Small intestine (tissue), 7 donors: Measurements from ENCODE around the gene PPDPF. TPM values are rescaled to one million over a fixed set of nuclear protein-coding genes. Genes with fewer than 3 reads are reported as not detected.

ENCODE experiments used
- DNase-seq, 2 donors: peaks; one replicate each; pipeline versions ENCODE4 v3.0.0 to v3.0.0-alpha.2; 2013
- FAIRE-seq: peaks from 2 replicates; lab custom pipeline; 2012; peaks lifted over from hg19 to GRCh38; lab: Jason Lieb, UNC
- H3K27ac ChIP-seq, 3 donors: one replicate each; pipeline ENCODE4 v1.5.1; 2013; ENCODE audit warnings: low read length in 2 of 3, mild to moderate bottlenecking in 2 of 3, control low read depth in 1 of 3, inconsistent platforms in 1 of 3, low read depth in 1 of 3, moderate library complexity in 1 of 3
- H3K27me3 ChIP-seq, 3 donors: one replicate each; pipeline ENCODE4 v1.6.1; 2013; ENCODE audit warnings: low read length in 3 of 3, inconsistent platforms in 1 of 3; ENCODE audit not compliant: control insufficient read depth in 3 of 3, insufficient read depth in 3 of 3
- H3K36me3 ChIP-seq, 3 donors: one replicate each; pipeline ENCODE4 v1.6.1; 2013; ENCODE audit warnings: low read length in 3 of 3, inconsistent platforms in 1 of 3, low read depth in 1 of 3, mild to moderate bottlenecking in 1 of 3, moderate library complexity in 1 of 3; ENCODE audit not compliant: control insufficient read depth in 3 of 3, insufficient read depth in 2 of 3
- H3K4me1 ChIP-seq, 3 donors: one replicate each; pipeline ENCODE4 v1.6.1; 2013; ENCODE audit warnings: low read length in 2 of 3, inconsistent platforms in 1 of 3, low read depth in 1 of 3, mild to moderate bottlenecking in 1 of 3, moderate library complexity in 1 of 3; ENCODE audit not compliant: control insufficient read depth in 3 of 3, insufficient read depth in 2 of 3
- H3K4me3 ChIP-seq, 3 donors: one replicate each; pipeline ENCODE4 v1.5.1; 2013; ENCODE audit warnings: low read length in 3 of 3, control low read depth in 1 of 3, inconsistent platforms in 1 of 3, low read depth in 1 of 3, mild to moderate bottlenecking in 1 of 3, moderate library complexity in 1 of 3
- H3K9me3 ChIP-seq, 2 donors: one replicate each; pipeline ENCODE4 v1.6.1; 2013; ENCODE audit warnings: low read depth in 1 of 2, low read length in 1 of 2; ENCODE audit not compliant: control insufficient read depth in 2 of 2, insufficient read depth in 1 of 2
- WGBS, 3 donors: extraction: QIAGEN DNeasy Blood & Tissue Kit; methylation state at CpG; one replicate each; pipeline ENCODE4 v1.1.7; 2013; 5-methylcytosine and 5-hydroxymethylcytosine counted together
- polyA plus RNA-seq, 4 donors: library from polyadenylated mRNA; stranded (reverse) in 3 of 4; unstranded in 1 of 4; fragments of 200-250 nt in 3 of 4; fragments of 120-200 nt in 1 of 4; gene quantifications; one replicate each; pipeline versions ENCODE4 v1.2.1 to v1.2.3, GENCODE V29; 2013
- donor health status: healthy with polysubstance abuse.
- donor health status: control.
- donor health status: control.
- donor health status: Bipolar disorder and iron deficiency.
- donor health status: healthy.

The PPDPF gene
- polyA plus RNA-seq, 4 donors: 273 to 356 (median 295) TPM

- Histone ChIP-seq H3K9me3 (no peaks in the 10 kb centered on the region), H3K4me3 (no peak within 1 kb of the TSS), H3K27ac (no peak within 1 kb of the TSS), H3K4me1 (peaks cover 0 to 25% (median 0%) of the 10 kb centered on the region in 3 donors), H3K27me3 (peaks cover 5 to 47% (median 8%) of the 10 kb centered on the region in 3 donors), H3K36me3 (no peaks in the 10 kb centered on the region)
- DNase-seq (no peak), FAIRE-seq (no peak)
- WGBS, 3 donors: 45 to 53% (median 47%) methylated on average over 31 to 35 of the region's 35 CpGs
These were observed 27.3 kb downstream of the PPDPF start, which contains the start of gene SRMS for GRCh38 chr20:63547725-63548480. Gene SRMS (minus strand): TSS chr20:63547749. CDS start chr20:63547463, 286 bp downstream.

GRCh38 chr20:63548542-63548941, 28.0 kb downstream of the PPDPF start:
- no peaks in the 10 kb centered on the region for H3K36me3 ChIP-seq
- FAIRE-seq (no peak), DNase-seq (no peak)
- H3K9me3 ChIP-seq: peaks cover 0 to 4% of the 10 kb centered on the region in 2 donors
- no peak overlapping the region for H3K27ac ChIP-seq
- 32 to 47% (median 45%) methylated on average over 10 to 11 of the region's 11 CpGs for WGBS, 3 donors
- peaks cover 0 to 25% (median 0%) of the 10 kb centered on the region in 3 donors for H3K4me1 ChIP-seq
- H3K27me3 ChIP-seq: peaks cover 5 to 47% (median 8%) of the 10 kb centered on the region in 3 donors
- no peak overlapping the region for H3K4me3 ChIP-seq

GRCh38 chr20:63549019-63549418, 28.5 kb downstream of the PPDPF start:
- DNase-seq: no peak
- H3K36me3 ChIP-seq: no peaks in the 10 kb centered on the region
- peaks cover 5 to 50% (median 8%) of the 10 kb centered on the region in 3 donors for H3K27me3 ChIP-seq
- peaks cover 0 to 4% of the 10 kb centered on the region in 2 donors for H3K9me3 ChIP-seq
- no peak overlapping the region for H3K27ac ChIP-seq
- FAIRE-seq: no peak
- 20 to 27% (median 22%) methylated on average over 6 to 12 of the region's 25 CpGs for WGBS, 3 donors
- H3K4me3 ChIP-seq: no peak overlapping the region
- H3K4me1 ChIP-seq: peaks cover 0 to 23% (median 0%) of the 10 kb centered on the region in 3 donors

- Histone ChIP-seq H3K4me3 (no peak overlapping the region), H3K36me3 (no peaks in the 10 kb centered on the region), H3K4me1 (peaks cover 0 to 22% (median 0%) of the 10 kb centered on the region in 3 donors), H3K9me3 (peaks cover 0 to 4% of the 10 kb centered on the region in 2 donors), H3K27ac (no peak overlapping the region), H3K27me3 (peaks cover 5 to 54% (median 8%) of the 10 kb centered on the region in 3 donors)
- FAIRE-seq (no peak), DNase-seq (no peak)
- WGBS, 3 donors: 61 to 81% (median 65%) methylated on average over 14 to 18 of the region's 18 CpGs
These were observed 29.2 kb downstream of the PPDPF start for GRCh38 chr20:63549679-63550282.

- WGBS, 3 donors: 45 to 58% (median 52%) methylated on average over 9 of the region's 9 CpGs
- DNase-seq (no peak), FAIRE-seq (no peak)
- Histone ChIP-seq H3K27ac (no peak overlapping the region), H3K4me3 (no peak overlapping the region), H3K4me1 (peaks cover 0 to 9% (median 0%) of the 10 kb centered on the region in 3 donors), H3K36me3 (no peaks in the 10 kb centered on the region), H3K27me3 (peaks cover 5 to 48% (median 8%) of the 10 kb centered on the region in 3 donors), H3K9me3 (peaks cover 0 to 4% of the 10 kb centered on the region in 2 donors)
These were observed 30.5 kb downstream of the PPDPF start for GRCh38 chr20:63551068-63551467.

- peaks cover 0 to 7% (median 0%) of the 10 kb centered on the region in 3 donors for H3K4me1 ChIP-seq
- WGBS, 3 donors: 25 to 30% (median 28%) methylated on average over 14 to 15 of the region's 15 CpGs
- H3K4me3 ChIP-seq: no peak overlapping the region
- no peak for DNase-seq
- FAIRE-seq: no peak
- no peaks in the 10 kb centered on the region for H3K36me3 ChIP-seq
- no peak overlapping the region for H3K27ac ChIP-seq
- peaks cover 0 to 33% (median 5%) of the 10 kb centered on the region in 3 donors for H3K27me3 ChIP-seq
- peaks cover 0 to 4% of the 10 kb centered on the region in 2 donors for H3K9me3 ChIP-seq
These were observed 32.1 kb downstream of the PPDPF start for GRCh38 chr20:63552481-63553249.

- Histone ChIP-seq H3K27me3 (peaks cover 0 to 27% (median 5%) of the 10 kb centered on the region in 3 donors), H3K9me3 (peaks cover 0 to 4% of the 10 kb centered on the region in 2 donors), H3K4me1 (peaks cover 0 to 7% (median 0%) of the 10 kb centered on the region in 3 donors), H3K4me3 (peak overlapping the region in 2 of 3 donors; percentile 44 to 51), H3K36me3 (no peaks in the 10 kb centered on the region), H3K27ac (no peak overlapping the region)
- DNase-seq: peak in 1 of 2 donors; percentile 66
- no peak for FAIRE-seq
- 2 to 4% (median 4%) methylated on average over 28 to 36 of the region's 37 CpGs for WGBS, 3 donors
These were observed 32.8 kb downstream of the PPDPF start for GRCh38 chr20:63553251-63553932.
